ENCODE data around the gene MYO1B.

The MYO1B gene

DNA sequence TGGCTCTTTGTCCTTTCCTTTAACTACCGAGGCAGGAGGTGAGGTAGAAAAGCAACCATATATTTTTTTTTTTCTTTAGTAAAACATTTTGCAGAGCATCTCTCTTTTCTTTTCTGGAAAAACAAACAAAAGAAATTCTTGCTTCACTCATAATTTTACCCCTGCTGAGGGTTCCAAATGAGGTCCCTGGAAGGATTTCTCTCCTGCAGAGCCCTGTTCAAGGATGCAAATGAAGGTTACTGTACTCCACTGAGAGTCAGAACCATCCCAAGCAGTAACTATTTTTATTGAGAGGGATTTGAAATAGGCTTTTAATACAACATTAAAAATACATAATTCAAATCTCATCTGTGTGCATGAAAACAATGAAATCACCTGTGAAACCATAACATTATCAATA, 19.5 kb upstream of the MYO1B start:
- in situ Hi-C loops (cut with MboI; ENCODE audit: low sequenced_read_pairs), result no loop called here

DNA sequence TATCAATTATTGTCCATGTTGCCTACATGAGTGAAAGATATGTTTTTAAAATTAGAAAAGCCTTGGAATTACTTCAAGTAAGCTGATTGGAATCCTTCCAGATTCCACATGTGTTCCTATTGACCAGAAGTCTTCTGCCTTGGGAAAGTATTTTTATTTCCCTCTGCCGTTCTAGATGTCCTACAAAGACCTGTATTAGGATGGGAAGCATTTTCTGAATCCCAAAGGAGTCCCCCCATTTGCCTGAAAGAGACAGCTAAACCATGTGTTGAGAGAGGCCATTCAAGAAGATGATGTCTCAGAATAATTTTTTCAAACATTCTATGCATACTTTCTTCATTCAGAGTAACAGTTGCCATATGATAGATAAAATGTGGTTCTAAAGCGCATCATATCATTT, 19.0 kb upstream of the MYO1B start:
- in situ Hi-C loops (cut with MboI; ENCODE audit: low sequenced_read_pairs), result no loop called here

DNA sequence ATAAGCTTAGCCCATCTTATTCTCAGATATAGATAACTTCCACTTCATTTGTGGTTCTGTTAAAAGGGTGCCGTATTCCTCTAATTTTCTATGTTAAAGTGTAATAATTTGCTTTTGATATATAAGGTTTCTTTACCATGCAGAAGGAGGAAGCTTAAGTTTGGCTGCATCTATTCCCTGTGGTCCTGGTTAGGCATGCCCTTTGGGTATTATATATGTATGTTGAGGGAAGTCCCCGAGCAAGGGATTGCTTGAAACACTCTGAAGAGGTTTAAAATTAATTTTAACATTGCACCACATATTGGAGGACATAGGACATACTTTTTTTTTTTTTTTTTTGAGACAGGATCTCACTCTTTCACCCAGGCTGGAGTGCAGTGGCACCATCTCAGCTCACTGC, 16.9 kb upstream of the MYO1B start:
- in situ Hi-C loops (cut with MboI; ENCODE audit: low sequenced_read_pairs), result no loop called here

DNA sequence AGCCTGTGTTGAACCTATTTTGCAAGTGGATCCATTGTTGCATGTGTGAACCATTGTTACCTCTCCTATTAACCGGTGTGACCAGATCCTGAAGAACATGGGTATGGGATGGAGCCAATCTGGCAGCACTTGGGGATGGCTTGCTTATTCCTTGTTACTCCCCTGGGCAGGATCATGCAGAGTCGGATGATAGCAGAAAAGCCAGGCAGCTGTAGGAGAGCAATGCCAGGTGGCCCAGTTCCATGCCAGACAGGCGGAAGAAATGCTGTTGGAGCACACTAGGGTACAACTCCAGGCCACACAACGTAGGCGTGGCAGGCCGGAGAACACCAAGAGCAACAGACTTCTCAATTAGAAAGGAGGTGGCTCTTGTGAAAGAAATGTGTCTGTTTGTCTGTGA, 16.3 kb upstream of the MYO1B start:
- in situ Hi-C loops (cut with MboI; ENCODE audit: low sequenced_read_pairs), result no loop called here

DNA sequence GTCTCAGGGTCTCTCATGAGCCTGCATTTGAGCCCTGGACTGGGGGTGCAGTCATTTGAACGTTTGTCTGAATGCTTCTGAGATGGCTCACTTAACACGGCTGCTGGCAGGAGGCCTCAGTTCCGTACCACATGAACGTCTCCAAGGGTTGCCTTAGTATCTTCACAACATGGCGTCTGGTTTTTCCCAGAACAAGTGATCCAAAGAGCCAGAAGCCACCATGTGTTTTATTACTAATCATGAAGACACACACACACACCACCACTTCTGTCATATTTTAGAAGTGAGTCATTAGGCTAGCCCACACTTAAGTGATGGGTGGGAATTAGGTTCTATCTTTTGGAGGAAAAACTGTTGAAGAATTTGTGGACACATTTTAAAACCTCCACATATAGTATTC, 15.0 kb upstream of the MYO1B start:
- in situ Hi-C loops (cut with MboI; ENCODE audit: low sequenced_read_pairs), result no loop called here

DNA sequence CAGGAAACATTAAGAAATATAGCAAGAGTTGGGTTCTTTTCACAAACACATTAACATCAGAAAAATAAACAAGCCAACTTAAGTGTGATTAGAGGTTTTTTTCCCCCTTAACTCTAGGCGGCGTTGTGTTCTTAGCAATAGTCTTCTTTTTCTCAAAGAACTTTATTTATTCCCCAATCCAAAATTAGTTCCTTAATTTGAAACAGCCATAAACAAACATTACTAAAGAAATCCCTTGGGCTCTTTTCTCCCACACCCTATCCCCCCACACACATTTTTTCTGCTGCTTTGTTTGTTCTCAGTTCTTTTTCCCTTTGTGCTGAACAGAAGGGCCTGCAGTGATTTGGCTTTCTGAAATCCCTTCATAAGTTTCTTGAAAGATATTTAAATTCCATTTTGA, 13.2 kb upstream of the MYO1B start:
- in situ Hi-C loops (cut with MboI; ENCODE audit: low sequenced_read_pairs), result no loop called here

DNA sequence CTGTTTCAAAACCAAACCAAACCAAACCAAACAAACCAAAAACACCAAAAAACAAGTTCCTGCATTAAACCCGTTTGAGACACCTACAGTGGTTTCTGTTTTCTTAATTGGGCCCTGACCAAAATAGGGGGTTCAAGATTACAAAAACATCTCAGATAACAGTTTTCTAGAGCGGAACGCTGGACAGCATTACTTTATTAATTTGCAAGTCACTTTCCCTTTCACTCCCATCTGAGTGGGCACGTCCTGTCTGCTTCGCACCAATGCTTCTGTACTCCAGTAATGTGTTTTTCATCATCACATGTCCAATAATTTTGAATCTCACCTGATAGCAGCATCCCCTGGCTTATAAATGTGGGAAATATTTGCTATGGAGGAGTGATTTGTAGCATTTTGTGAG, 11.7 kb upstream of the MYO1B start:
- in situ Hi-C loops (cut with MboI; ENCODE audit: low sequenced_read_pairs), result no loop called here

DNA sequence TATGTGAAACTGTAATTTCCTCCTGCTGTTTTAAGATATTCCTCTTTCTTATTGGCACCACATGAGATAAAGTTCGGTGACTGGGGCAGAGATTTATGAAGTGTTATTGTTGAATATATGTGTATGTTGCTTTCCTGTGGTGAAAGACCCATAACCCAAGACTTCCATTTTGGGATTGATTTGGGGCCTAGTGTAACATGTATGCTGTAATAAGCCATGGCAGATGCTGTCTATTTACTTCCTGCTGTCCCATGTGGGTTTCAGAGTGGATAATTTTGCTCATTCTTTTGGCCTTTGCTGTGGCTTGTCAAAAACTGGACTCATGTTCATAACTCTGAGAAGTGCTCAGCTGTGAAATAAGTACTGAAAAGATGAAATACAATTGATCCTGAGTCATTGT, 10.8 kb upstream of the MYO1B start:
- in situ Hi-C loops (cut with MboI; ENCODE audit: low sequenced_read_pairs), result no loop called here

DNA sequence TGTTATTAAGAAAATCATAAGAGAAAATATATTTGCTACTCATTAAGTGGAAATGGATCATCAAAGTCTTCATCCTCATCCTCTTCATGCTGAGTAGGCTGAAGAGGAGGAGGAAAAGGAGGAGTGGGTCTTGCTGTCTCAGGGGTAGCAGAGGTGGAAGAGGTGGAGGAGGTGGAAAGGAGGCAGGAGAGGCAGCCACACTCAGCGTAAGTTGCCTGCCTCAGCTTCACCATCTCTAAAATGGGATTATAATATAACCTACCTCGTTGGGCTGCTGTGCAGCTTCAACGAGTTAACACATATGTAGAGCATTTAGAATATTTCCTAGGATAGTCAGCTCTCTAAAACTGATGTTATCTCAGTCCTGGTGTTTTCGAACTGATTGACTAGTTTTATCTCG, 4.3 kb upstream of the MYO1B start:
- in situ Hi-C loops (cut with MboI; ENCODE audit: low sequenced_read_pairs), result no loop called here

DNA sequence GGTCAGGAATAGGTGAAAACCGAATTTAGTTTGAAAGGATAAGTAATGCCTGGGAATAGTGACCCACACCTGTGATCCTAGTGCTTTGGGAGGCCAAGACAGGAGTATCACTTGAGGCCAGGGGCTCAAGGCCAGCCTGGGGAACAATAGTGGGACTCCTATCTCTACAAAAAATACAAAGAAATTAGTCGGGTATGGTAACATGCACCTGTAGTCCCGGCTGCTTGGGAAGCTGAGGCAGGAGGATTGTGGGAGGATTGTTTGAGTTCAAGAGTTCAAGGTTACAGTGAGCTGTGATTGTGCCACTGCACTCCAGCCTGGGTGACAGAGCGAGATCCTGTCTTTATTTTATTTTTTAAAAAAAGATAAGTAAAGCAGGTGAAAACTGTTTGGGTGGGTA, 3.8 kb upstream of the MYO1B start:
- in situ Hi-C loops (cut with MboI; ENCODE audit: low sequenced_read_pairs), result no loop called here

DNA sequence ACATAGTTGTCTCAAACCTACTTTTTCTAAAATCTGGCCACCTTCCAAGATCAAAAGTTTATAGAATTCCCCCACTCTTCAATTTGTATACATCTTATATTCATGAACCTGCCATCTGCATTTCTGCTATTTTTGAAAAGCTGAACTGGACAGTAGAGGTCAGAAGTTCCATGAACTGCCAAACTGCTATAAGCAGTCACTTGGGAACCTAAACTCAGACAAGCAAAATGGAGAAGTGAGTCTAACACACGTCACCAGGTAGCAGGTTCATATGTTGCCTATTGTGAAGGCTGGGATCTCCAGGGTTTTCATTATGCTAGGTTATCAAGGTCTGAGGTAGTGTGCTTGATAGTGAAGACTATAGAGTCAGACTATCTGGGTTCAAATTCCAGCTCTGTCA, 2.0 kb upstream of the MYO1B start:
- in situ Hi-C loops (cut with MboI; ENCODE audit: low sequenced_read_pairs), result no loop called here

DNA sequence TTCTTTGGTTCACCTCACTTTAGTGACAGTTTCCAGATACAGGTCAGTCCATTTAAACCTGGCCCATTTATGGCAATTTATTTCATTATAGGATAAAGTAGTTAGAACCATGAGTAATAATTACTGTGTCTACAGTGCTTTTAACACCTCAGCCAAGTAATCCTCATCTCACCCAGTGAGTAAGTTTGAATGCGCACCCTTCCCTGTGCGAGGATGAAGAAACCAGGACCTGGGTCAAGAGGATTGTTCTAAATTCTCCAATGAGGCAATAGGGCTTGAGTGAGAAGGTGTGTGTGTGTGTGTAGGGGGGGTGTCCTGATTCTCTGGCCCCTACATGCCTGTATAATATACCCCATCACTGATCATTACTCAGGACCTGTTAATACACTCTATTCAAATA, 854 bp upstream of the MYO1B start:
- in situ Hi-C loops (cut with MboI; ENCODE audit: low sequenced_read_pairs), result no loop called here

DNA sequence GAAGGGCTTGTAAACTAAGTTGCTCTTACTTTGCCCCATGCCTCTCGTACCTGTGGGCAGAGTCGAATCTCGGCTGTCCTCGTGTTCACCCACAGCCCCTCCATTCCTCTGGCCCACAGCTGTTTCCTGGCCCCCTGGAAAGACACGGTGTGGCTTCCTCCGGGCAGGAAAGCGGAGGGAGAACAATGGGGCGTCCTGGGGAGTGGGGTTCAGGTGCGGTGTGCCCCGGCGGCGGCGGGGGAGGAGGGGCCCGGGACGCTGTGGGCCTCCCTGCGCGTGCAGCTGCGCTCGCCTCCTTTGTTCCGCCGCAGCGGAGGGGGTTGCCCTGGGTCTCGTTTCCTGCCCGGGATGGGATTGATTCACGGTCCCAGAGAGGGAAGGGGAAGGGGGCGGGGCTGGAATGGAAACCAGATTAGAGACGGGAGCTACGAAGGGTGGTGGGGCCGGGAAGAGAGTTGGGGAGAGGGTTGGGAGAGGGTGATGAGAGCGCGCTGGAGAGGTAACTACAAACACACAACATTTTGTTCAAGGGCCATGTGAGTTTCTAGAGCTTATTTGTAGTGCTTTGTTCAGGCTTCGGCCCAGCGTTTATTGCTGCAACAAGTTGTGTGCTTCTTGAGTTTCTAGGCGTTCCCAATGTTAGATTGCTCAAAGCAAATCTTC, 796 bp downstream of the MYO1B start:
- in situ Hi-C loops (cut with MboI; ENCODE audit: low sequenced_read_pairs), result no loop called here

DNA sequence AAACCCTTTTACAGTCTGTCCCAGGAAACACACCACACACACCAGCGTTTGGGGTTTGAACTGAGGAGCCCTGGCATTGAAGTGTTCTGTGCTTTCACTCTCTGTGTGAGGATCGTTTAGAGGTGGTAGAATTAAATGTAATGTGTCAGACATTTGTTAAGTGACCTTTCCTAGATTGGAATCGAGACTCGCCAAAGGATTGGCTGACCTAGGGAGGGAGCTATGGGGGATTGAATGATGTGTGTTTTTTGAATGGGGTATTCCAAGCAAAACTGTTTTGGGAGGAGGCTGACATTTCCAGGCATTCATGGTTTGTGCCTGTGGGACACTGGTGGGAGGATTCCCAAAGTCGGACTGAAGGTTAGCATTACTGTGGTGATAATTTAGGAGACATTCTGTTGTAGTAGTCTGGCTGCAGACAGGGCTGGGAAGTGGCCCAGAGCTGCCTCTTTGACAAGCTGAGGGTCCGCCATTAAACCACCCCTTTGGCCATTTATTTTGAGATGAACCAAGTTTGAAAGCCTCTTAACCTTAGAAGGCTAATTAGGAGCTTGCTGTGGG, 1.7 kb downstream of the MYO1B start:
- in situ Hi-C loops (cut with MboI; ENCODE audit: low sequenced_read_pairs), result no loop called here

DNA sequence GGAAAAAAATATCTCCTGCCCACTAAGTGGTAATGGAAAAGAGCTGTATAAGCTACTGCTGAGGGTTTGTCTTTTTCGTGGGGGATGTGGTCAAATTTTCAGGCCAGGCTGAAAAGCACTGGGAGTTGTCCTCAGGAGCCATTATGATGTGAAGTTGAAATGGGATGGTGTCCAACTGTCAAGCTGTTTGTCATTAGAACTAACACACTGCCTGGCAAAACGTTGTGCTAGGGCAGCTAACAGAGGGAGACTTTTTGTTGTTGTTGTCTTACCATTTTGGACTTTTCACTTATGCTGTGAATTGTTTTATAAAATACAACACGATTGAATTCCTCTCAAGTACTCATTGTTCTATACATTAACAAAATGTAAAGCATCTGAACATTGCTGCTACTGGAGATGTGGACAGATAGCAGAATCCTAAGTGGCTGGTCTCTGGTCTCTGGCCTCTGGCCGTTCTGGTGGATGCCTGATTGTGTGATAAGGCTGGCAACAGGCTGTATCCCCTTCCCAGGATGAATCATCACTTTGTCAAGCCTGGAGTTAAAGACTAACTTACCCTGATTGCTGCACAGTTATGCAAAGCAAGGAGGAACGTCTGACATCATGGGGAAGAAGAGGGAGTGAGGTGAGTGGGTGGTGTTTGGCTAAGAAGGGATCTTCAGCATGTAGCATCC, 2.3 kb downstream of the MYO1B start:
- in situ Hi-C loops (cut with MboI; ENCODE audit: low sequenced_read_pairs), result no loop called here

DNA sequence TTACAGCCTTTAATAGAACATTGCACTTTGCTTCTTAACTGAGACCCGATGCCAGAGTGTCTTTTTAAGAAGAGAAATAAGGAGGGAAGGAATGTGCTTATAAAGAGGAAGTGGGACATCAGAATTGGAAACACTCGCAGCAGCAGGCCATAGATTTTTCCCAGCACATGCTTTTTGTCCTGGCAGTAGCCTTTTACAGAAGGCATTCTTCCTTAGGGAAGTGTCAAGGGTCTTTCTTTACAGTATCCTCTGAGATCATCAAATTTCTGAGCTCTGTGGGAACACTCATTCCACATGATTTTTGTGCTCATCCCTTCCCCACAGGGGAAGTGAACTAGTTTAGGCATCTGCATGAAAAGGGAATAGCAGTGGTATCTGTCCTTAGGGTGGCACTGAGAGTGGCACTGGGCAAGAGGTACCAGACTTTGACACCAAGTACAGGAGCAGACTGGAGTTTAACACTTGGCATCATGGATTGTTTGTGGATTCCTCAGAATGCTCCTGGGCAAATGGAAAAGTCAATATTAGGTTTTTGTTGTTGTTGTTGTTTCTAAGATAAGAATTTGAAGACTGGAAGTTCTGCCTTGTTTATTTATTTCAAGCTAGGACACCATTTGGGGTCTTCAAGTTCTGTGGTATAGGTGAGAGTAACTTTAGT, 4.1 kb downstream of the MYO1B start:
- in situ Hi-C loops (cut with MboI; ENCODE audit: low sequenced_read_pairs), result no loop called here

DNA sequence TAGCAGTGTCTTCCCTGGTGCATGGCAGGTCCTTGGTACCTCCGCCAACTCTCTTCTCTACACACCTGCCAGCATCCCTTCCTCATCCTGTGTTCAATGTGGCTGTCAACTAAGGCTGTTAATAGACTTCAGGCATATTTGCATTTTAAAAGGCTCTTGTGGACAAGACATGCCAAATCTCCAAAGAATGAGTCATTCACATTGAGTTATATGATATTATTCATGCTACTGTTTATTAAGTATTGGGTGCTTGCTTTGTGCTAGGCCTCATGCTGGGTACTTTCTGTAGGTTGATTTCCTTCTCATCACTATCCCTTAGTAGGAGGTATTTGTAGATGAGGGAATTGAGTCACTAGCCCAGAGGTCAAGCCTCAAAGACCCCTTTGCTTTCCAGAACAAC, 5.2 kb downstream of the MYO1B start:
- in situ Hi-C loops (cut with MboI; ENCODE audit: low sequenced_read_pairs), result no loop called here

DNA sequence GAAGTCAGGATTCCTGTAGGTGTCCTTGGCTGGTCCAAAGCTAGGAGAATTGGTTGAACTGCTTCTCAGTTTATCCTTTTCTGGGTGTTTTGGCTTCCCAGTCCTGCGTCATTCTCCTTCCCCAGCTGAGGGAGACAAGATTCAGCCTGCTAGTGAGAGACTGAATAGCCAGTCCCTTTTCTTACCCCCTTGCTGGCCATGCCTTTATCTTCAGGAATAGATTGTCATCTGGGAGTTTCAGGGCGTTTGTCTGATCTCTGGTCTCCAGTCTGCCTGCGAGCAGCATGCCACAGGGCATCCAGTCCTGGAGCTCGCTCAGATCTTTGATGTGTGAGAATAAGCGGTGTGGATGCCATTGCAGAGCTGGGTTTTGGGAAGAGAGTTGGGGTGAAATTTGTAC, 5.8 kb downstream of the MYO1B start:
- in situ Hi-C loops (cut with MboI; ENCODE audit: low sequenced_read_pairs), result no loop called here

DNA sequence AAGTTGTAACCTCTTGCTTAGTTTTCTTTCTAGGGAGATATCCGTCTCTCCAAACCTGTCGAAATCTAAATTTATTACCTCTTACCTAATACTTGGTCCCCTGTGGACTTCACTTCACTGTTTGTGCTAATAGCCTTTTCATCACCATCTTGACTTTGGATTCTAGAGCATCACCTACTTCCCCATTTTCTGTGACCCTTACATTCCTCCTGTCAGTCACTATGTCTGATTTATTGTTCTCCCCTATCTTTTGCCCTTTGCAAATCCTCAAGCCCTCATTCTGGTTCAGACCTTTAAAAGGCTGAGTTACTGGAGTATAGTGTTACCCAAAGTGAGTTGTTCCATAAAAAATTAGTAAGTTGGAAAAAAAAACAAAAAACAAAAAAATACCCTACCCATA, 7.5 kb downstream of the MYO1B start:
- in situ Hi-C loops (cut with MboI; ENCODE audit: low sequenced_read_pairs), result no loop called here

DNA sequence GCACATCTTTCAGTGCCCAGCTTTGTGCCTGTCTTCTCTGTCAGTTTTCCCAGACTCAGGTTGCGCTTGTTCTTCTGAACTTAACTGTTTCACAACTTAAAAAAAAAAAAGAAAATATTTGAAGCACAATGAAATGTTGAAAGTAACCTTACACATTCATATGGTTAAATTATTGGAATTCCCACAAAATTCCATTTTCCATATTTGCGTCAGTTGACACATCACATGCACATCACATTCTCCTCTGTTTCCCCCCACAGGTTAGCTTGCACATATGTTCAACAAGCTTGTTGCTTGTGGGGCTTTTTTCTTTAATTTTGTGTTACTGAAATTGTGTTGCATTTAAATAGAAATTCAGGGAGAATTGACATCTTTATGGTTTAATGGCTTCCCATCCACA, 8.3 kb downstream of the MYO1B start:
- in situ Hi-C loops (cut with MboI; ENCODE audit: low sequenced_read_pairs), result no loop called here

DNA sequence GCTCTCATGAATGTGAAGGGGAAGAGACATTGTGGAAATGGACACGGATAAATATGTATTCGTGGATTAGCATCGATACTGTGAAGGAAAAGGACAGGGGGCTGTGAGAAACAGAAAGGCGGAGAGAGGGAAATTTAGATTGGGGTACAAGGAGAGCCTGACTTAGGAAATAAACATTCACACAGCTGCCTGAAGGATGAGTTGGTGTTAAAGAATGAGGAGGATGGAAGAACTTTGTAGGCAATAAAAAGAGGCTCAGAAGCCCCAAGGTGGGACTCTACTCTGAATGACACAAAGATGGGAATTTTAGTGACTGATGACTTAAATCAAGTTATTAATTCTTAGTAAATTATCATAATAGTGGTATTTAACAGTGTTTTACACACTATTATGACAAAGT, 10.1 kb downstream of the MYO1B start:
- in situ Hi-C loops (cut with MboI; ENCODE audit: low sequenced_read_pairs), result no loop called here

DNA sequence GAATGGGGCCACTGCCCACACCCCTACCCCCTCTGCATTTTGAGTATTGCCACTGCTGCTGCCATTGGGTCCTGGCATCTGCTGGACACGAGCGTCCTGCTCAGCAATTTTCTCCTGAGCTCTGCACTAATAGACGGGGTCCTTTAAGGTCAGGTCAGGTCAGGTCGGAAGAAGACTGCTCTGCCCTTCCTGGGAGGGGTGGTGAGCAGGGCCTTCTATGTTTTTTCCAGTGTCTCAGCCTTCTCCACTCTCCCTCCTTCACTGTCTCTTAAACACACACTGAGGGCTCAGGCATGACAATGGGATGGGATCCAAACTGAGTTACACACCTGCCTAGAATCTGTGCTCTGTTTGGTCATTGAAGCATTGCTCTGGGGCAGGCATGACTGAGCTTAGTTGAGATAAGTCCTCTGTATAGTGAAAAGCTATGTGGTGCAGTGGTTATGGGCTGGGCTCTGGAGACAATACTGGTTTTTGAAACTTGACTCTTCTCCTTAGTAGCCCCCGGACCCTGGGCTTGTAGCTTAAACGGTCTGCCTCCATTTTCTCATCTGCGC, 10.6 kb downstream of the MYO1B start:
- in situ Hi-C loops (cut with MboI; ENCODE audit: low sequenced_read_pairs), result no loop called here
